ENCODE results near the gene GAGE2A.
"Not testable (repeated sequence)": the region's sequence is repeated elsewhere in the genome, so short reads cannot be mapped to it uniquely, and the experiment has no call there.

The GAGE2A gene

DNA sequence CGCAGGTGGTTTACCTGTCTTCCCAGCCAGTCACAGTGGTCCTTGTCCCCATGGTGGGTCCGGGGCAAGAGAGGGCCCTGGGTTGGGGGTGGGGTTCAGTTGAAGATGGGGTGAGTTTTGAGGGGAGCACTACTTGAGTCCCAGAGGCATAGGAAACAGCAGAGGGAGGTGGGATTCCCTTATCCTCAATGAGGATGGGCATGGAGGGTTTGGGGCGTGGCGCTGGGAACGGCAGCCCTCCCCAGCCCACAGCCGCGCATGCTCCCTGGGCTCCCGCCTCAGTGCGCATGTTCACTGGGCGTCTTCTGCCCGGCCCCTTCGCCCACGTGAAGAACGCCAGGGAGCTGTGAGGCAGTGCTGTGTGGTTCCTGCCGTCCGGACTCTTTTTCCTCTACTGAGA lies at the start of gene GAGE2A:
TSS of gene GAGE2A (plus strand) at position 301 of the 400 bp plus-strand sequence. CDS start 1,155 bp downstream, outside the sequence.
- DNase-seq (ENCODE audit: low read depth): not testable (repeated sequence)

- not testable (repeated sequence) for DNase-seq (ENCODE audit: low read depth)
Observed at GRCh38 chrX:49541433-49541832, 47.9 kb upstream of the GAGE2A start, which contains the start of gene GAGE12D. GAGE12D (plus strand) TSS chrX:49541733; CDS start chrX:49542888, 1,155 bp downstream.

GRCh38 chrX:49550989-49551388 lies 38.3 kb upstream of the GAGE2A start, which contains the start of gene GAGE12E:
GAGE12E (plus strand) TSS chrX:49551289; CDS start chrX:49552444, 1,155 bp downstream.
- not testable (repeated sequence) for DNase-seq (ENCODE audit: low read depth)

- not testable (repeated sequence) for DNase-seq (ENCODE audit: low read depth)
Observed at GRCh38 chrX:49560542-49560941, 28.8 kb upstream of the GAGE2A start, which contains the start of gene GAGE12F. GAGE12F (plus strand) TSS chrX:49560842; CDS start chrX:49561997, 1,155 bp downstream.

DNA sequence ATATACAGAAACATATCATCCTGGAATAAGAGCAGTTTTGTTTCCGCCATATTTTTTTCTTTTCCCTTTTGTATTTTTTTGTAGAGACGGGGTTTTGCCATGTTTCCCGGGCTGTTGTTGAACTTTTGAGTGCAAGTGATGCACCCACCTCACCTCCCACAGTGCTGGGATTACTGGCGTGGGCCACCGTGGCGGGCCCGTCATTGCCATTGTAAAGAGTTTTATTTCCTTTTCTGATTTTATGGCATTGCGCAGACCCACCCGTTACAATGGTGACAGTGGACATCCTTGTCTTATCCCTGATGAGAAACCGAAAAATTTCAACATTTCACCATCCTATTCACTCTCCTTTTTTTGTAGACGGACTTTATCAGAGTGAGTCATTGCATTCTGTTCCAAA lies 20.6 kb upstream of the GAGE2A start:
- not testable (repeated sequence) for DNase-seq (ENCODE audit: low read depth)

DNA sequence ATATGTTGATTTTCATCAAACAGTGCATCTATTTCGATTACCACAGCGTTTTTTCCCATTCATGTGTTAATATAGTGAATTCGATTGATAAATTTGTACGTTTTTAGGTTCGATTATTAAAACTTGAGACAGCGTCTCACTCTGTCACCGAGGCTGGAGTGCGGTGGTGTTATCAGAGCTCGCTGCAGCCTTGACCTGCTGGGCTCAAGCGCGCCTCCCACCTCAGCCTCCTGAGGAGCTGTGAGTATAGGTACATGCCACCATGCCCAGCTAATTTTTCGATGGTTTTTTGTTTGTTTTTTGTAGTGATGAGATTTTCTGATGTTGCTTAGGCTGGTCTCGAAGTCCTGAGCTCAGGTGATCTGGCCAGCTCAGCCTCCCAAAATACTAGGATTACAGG lies 20.1 kb upstream of the GAGE2A start:
- DNase-seq (ENCODE audit: low read depth): not testable (repeated sequence)

GRCh38 chrX:49570100-49570499 lies 19.2 kb upstream of the GAGE2A start, which contains the start of gene GAGE12G:
GAGE12G (plus strand) TSS chrX:49570400; CDS start chrX:49571555, 1,155 bp downstream.
- DNase-seq (ENCODE audit: low read depth): not testable (repeated sequence)

GRCh38 chrX:49579649-49580048 lies 9.6 kb upstream of the GAGE2A start, which contains the start of gene GAGE12H:
GAGE12H (plus strand) TSS chrX:49579949; CDS start chrX:49581104, 1,155 bp downstream.
- not testable (repeated sequence) for DNase-seq (ENCODE audit: low read depth)

DNA sequence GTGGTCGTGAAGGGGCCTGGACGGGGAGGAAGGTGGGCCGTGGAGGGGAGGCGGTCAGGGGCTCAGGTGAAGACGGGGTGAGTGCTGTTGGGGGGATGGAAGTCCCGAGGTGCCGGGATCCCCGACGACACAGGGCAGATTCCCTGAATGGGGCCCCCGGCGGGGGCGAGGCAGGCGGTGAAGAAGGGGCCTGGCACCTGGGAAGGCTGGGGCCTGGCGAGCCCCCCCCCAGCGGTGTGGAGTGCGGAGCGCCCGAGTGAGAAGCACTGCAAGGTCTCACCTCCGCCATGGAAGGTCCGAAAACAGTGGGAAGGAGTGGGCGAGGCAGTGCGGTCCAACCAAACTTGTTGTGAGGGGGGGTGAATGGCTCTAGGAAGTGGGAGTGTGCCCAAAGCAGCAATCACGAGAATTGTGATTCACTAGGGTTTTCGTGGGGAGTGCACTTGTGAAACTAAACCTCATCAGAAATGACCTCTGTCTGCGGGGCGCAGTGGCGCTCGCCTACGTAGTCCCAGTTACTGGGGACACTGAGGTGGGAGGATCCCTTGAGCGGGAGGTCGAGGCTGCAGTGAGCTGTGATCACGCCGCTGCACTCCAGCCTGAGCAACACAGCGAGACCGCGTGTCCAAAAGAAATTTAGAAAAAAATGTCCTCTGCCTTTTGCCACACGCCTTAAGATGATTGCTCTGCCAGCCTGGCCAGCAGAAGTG lies 628 bp downstream of the GAGE2A start:
- not testable (repeated sequence) for DNase-seq (ENCODE audit: low read depth)

DNA sequence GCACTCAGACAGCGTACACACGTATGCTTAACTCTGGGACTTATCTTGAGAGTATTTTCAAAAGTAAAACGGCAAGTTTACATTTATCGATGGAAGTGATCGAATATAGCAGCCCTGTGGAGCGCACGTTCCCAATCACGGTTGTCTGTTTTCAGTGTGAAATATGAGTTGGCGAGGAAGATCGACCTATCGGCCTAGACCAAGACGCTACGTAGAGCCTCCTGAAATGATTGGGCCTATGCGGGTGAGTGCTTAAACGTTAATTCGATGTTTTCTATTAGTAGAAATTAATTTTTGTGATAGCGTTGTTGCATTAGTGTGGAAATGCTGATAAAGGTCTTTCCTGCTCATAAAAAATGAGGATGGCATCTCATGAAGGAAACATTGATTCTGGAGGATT lies 1.2 kb downstream of the GAGE2A start:
- not testable (repeated sequence) for DNase-seq (ENCODE audit: low read depth)

- not testable (repeated sequence) for DNase-seq (ENCODE audit: low read depth)
Observed at GRCh38 chrX:49598720-49599119, 9.4 kb downstream of the GAGE2A start, which contains the start of gene GAGE1. GAGE1 (plus strand) TSS chrX:49599020; CDS start chrX:49600175, 1,155 bp downstream.

GRCh38 chrX:49610718-49611310 lies 21.5 kb downstream of the GAGE2A start:
- no peak for DNase-seq (ENCODE audit: low read depth)

GRCh38 chrX:49618574-49618973 lies 29.3 kb downstream of the GAGE2A start:
- no peak for DNase-seq (ENCODE audit: low read depth)

DNA sequence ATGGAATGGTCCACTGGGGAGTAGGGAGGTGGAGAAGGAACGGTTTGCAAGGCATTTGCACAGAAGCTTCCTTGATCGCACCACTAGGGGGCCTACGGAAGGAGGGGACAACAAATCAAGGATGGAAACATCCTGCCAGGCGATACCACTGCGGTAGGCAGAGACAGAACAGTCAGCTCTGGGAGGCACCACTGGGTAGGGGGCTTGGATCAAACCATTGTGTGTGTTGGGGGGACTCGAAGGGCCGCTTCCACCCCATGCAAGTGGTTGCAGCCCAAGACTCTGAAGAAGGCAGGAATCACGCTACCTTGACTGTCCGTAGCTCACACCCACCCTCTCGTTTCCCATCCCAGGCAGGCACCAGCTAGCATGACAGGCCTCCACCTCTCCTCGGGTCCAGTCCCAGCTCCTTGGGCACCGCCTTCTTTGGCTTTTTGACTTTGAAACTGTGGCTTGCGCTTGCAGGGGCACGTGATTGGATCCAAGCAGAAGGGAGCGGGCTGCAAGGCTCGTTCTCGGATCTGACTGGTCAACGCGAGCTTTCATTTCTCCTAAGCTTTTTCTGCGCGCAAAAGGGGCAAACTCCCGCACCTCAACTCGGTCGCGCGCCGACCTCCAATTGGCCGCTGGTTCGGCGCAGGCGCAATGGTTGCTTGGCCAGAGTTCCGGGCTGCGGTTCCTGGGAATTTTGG lies 37.9 kb downstream of the GAGE2A start:
- peak; percentile 0 for DNase-seq (ENCODE audit: low read depth)

DNA sequence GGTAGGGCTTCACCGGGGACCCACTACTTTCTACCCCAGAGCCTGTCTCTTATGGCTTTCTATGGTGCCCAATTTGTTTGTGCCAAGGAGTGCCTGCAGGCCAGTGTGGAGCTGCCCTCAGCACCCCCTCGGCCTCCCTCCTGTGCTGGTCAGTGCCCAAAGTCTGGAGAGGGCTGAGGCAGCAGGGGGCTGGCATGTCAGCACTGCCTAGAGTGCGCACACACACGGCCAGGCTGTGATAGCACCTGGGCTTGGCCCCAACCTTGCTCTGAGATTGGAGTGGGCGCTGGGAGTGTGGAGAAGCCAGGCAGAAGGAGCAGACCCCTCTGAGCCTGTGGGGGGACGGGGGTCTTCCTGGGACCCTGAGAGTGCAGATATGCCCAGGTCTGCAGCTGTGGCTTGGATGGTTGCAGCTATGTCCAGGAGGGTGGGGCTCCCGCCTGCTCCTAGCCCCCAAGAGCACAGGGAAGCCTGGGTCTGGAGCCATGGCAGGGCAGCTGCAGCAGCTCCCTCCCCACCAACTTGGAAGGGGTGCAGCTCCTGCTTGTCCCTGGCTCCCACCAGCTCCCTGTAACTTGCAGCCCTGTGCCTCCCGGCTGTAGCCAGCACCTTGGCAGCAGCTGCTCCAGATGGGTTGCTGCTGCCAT lies 55.8 kb downstream of the GAGE2A start:
- DNase-seq (ENCODE audit: low read depth): no peak

Measured in fibroblast of the conjunctiva (primary cell).